IMR-90 (cell line): ENCODE measurements around the gene SSBP3. TPM values are rescaled to one million over a fixed set of nuclear protein-coding genes. Genes with fewer than 3 reads are reported as not detected.

Experiments
- ATAC-seq: fragments of 200-7000 bp; cut with Tn5 transposase; 2 replicates; pipeline ENCODE4 v1.9.1; 2020; ENCODE audit warnings: low read depth, mild to moderate bottlenecking, moderate library complexity
- BruUV-seq: library from RNA; stranded (reverse); fragments of 400-500 nt; replicated peaks from 2 replicates; lab custom pipeline; 2021; lab: Mats Ljungman, UMichigan
- CTCF ChIA-PET: fragments of 300-600 bp; formaldehyde crosslinking; extraction: SDS; loops from one replicate; lab custom pipeline; 2021; ENCODE audit warnings: antibody characterized with exemption; lab: Yijun Ruan, JAX
- POLR2A ChIA-PET: fragments of 300-600 bp; sonication (Branson Sonifier 250); formaldehyde crosslinking; loops from one replicate; lab custom pipeline; 2022; ENCODE audit warnings: antibody characterized with exemption; ENCODE audit not compliant: unreplicated experiment; lab: Charles Lee
- DNase-seq: peaks from one replicate; pipeline ENCODE4 v3.0.0; 2013
- H2AFZ ChIP-seq: replicated peaks from 2 replicates; pipeline ENCODE3; 2013; ENCODE audit warnings: low read length, mild to moderate bottlenecking; ENCODE audit not compliant: poor library complexity
- H2AK5ac ChIP-seq: 2 replicates; pipeline ENCODE4 v1.6.1; 2013; ENCODE audit warnings: low read depth, low read length, inconsistent platforms
- H2AK9ac ChIP-seq: replicated peaks from 2 replicates; pipeline ENCODE3; 2013; ENCODE audit warnings: mild to moderate bottlenecking, low read depth, low read length, moderate library complexity; ENCODE audit not compliant: poor library complexity
- H2BK120ac ChIP-seq: 2 replicates; pipeline ENCODE4 v1.6.1; 2013; ENCODE audit warnings: low read depth, low read length, inconsistent platforms
- H2BK15ac ChIP-seq: 3 replicates; pipeline ENCODE4 v1.6.1; 2013; ENCODE audit warnings: low read depth, low read length, inconsistent platforms
- H2BK20ac ChIP-seq: 2 replicates; pipeline ENCODE4 v1.6.1; 2013; ENCODE audit warnings: low read depth, mild to moderate bottlenecking, inconsistent platforms, low read length, moderate library complexity
- H2BK5ac ChIP-seq: 2 replicates; pipeline ENCODE4 v1.6.1; 2013; ENCODE audit warnings: mild to moderate bottlenecking, low read depth, low read length, inconsistent platforms; ENCODE audit not compliant: poor library complexity, severe bottlenecking
- H3K14ac ChIP-seq: replicated peaks from 2 replicates; pipeline ENCODE4 v1.6.1; 2013; ENCODE audit warnings: low read depth, low read length, inconsistent platforms
- H3K18ac ChIP-seq: 2 replicates; pipeline ENCODE4 v1.6.1; 2013; ENCODE audit warnings: low read depth, low read length, control low read depth
- H3K23ac ChIP-seq: 2 replicates; pipeline ENCODE4 v1.6.1; 2013; ENCODE audit warnings: low read depth, low read length, inconsistent platforms
- H3K27ac ChIP-seq: 2 replicates; pipeline ENCODE4 v1.5.1; 2013; ENCODE audit warnings: mild to moderate bottlenecking, control low read depth, low read length; ENCODE audit not compliant: insufficient read depth
- H3K27me3 ChIP-seq: 2 replicates; pipeline ENCODE4 v1.6.1; 2013; ENCODE audit warnings: low read length; ENCODE audit not compliant: control insufficient read depth, insufficient read depth
- H3K36me3 ChIP-seq: 2 replicates; pipeline ENCODE4 v1.6.1; 2013; ENCODE audit warnings: low read length, mixed read lengths; ENCODE audit not compliant: control insufficient read depth, insufficient read depth
- H3K4ac ChIP-seq: 2 replicates; pipeline ENCODE4 v1.6.1; 2013; ENCODE audit warnings: low read depth, low read length, inconsistent platforms
- H3K4me1 ChIP-seq: 2 replicates; pipeline ENCODE4 v1.6.1; 2013; ENCODE audit warnings: low read length, mixed read lengths; ENCODE audit not compliant: control insufficient read depth, insufficient read depth
- H3K4me2 ChIP-seq: 2 replicates; pipeline ENCODE4 v1.6.1; 2013; ENCODE audit warnings: low read depth, mild to moderate bottlenecking, control low read depth, low read length, moderate library complexity
- H3K4me3 ChIP-seq: 2 replicates; pipeline ENCODE4 v1.5.1; 2013; ENCODE audit warnings: low read depth, mild to moderate bottlenecking, control low read depth, low read length, moderate library complexity; ENCODE audit not compliant: insufficient read depth
- H3K56ac ChIP-seq: 2 replicates; pipeline ENCODE4 v1.6.1; 2013; ENCODE audit warnings: low read length, inconsistent platforms; ENCODE audit not compliant: insufficient read depth; ENCODE audit errors: extremely low read depth
- H3K79me1 ChIP-seq, 2 experiments: 2 replicates each; pipeline ENCODE4 v1.6.1; 2013; ENCODE audit warnings: low read length in 2 of 2, inconsistent platforms in 1 of 2, low read depth in 1 of 2
- H3K9ac ChIP-seq: 2 replicates; pipeline ENCODE4 v1.6.1; 2013; ENCODE audit warnings: low read depth, low read length, control low read depth
- H3K9me1 ChIP-seq: 2 replicates; pipeline ENCODE4 v1.6.1; 2013; ENCODE audit warnings: low read length, inconsistent platforms; ENCODE audit not compliant: insufficient read depth
- H3K9me3 ChIP-seq: 2 replicates; pipeline ENCODE4 v1.6.1; 2013; ENCODE audit warnings: low read length; ENCODE audit not compliant: control insufficient read depth, insufficient read depth
- H4K20me1 ChIP-seq: 2 replicates; pipeline ENCODE4 v1.6.1; 2013; ENCODE audit warnings: low read length, inconsistent platforms; ENCODE audit not compliant: insufficient read depth
- H4K5ac ChIP-seq: 2 replicates; pipeline ENCODE4 v1.6.1; 2013; ENCODE audit warnings: mild to moderate bottlenecking, low read depth, low read length, control low read depth
- H4K8ac ChIP-seq, 2 experiments: 2 replicates each; pipeline ENCODE4 v1.6.1; 2013; ENCODE audit warnings: low read depth in 2 of 2, low read length in 2 of 2, control low read depth in 1 of 2, inconsistent platforms in 1 of 2
- H4K91ac ChIP-seq: 2 replicates; pipeline ENCODE4 v1.6.1; 2013; ENCODE audit warnings: low read depth, low read length, inconsistent platforms; ENCODE audit not compliant: insufficient read depth
- BHLHE40 ChIP-seq: fragments of 150-350 bp; IDR thresholded peaks from 2 replicates; pipeline ENCODE4 v1.6.1; 2016; ENCODE audit warnings: mild to moderate bottlenecking, low read depth, low read length
- CEBPB ChIP-seq: IDR thresholded peaks from 2 replicates; pipeline ENCODE4 v1.6.1; 2012; ENCODE audit warnings: low read depth, low read length, improper control_type of control experiment
- CHD1 ChIP-seq: IDR thresholded peaks from 2 replicates; pipeline ENCODE4 v1.6.1; 2012; ENCODE audit warnings: low read depth, low read length, improper control_type of control experiment
- FOS ChIP-seq: fragments of 150-350 bp; IDR thresholded peaks from 2 replicates; pipeline ENCODE4 v1.6.1; 2016; ENCODE audit warnings: low read depth, low read length
- MAFK ChIP-seq: IDR thresholded peaks from 2 replicates; pipeline ENCODE4 v1.6.1; 2012; ENCODE audit warnings: low read depth, low read length, improper control_type of control experiment
- MAZ ChIP-seq: IDR thresholded peaks from 2 replicates; pipeline ENCODE4 v1.6.1; 2012; ENCODE audit warnings: low read depth, mild to moderate bottlenecking, low read length, improper control_type of control experiment, moderate library complexity, borderline replicate concordance
- MXI1 ChIP-seq: IDR thresholded peaks from 2 replicates; pipeline ENCODE4 v1.6.1; 2012; ENCODE audit warnings: low read depth, mild to moderate bottlenecking, low read length, moderate library complexity, borderline replicate concordance
- NFE2L2 ChIP-seq: fragments of 150-350 bp; IDR thresholded peaks from 2 replicates; pipeline ENCODE4 v1.6.1; 2016; ENCODE audit warnings: low read depth, mild to moderate bottlenecking, low read length
- POLR2A ChIP-seq: IDR thresholded peaks from 2 replicates; pipeline ENCODE4 v1.6.1; 2012; ENCODE audit warnings: mild to moderate bottlenecking, low read depth, low read length
- RAD21 ChIP-seq: IDR thresholded peaks from 2 replicates; pipeline ENCODE4 v1.6.1; 2012; ENCODE audit warnings: low read length, improper control_type of control experiment
- RCOR1 ChIP-seq: IDR thresholded peaks from 2 replicates; pipeline ENCODE4 v1.6.1; 2012; ENCODE audit warnings: mild to moderate bottlenecking, low read length, improper control_type of control experiment; ENCODE audit not compliant: insufficient replicate concordance
- RFX5 ChIP-seq: IDR thresholded peaks from 2 replicates; pipeline ENCODE4 v1.8.0; 2012; ENCODE audit warnings: low read depth, mild to moderate bottlenecking, low read length, moderate library complexity
- SMC3 ChIP-seq: fragments of 150-350 bp; IDR thresholded peaks from 2 replicates; pipeline ENCODE4 v1.6.1; 2016; ENCODE audit warnings: low read depth, mild to moderate bottlenecking, antibody characterized with exemption, low read length, moderate library complexity
- WGBS, 2 experiments: methylation state at CpG; one replicate each; pipeline versions ENCODE4 v1.1.5 to v1.1.7; 2013; ENCODE audit warnings: missing lambda C conversion rate in 2 of 2; ENCODE audit not compliant: insufficient read length in 1 of 2; ENCODE audit errors: extremely low coverage in 2 of 2; 5-methylcytosine and 5-hydroxymethylcytosine counted together
- dilution Hi-C: fragments of 300-500 bp; cut with HindIII; formaldehyde crosslinking; loops from one replicate; pipeline ENCODE4 v1.14.3; 2018; ENCODE audit warnings: low sequenced_read_pairs; ENCODE audit not compliant: unreplicated experiment
- in situ Hi-C: fragments of 300-500 bp; cut with MboI; formaldehyde crosslinking; loops from 3 replicates; pipeline ENCODE4 v1.14.3; 2019; ENCODE audit warnings: low sequenced_read_pairs, inconsistent platforms, mixed read lengths
- intact Hi-C: fragments of 100-400 bp; cut with micrococcal nuclease; formaldehyde crosslinking; loops from 2 replicates; pipeline ENCODE4 v1.10.0; 2022
- polyA plus RNA-seq, 3 experiments: library from polyadenylated mRNA; depleted of rRNA; stranded (reverse); fragments of >200 nt; gene quantifications; 2 replicates each; pipeline ENCODE4 v1.2.3, GENCODE V29; 2012; ENCODE audit warnings: low replicate concordance in 1 of 3
- total RNA-seq: library from RNA; depleted of rRNA; stranded (reverse); fragments of >200 nt; gene quantifications from 2 replicates; pipeline ENCODE4 v1.2.3, GENCODE V29; 2012
- TF ChIP-seq, protein P1 (sequence below): fragments of 150-350 bp; IDR thresholded peaks from 2 replicates; pipeline ENCODE4 v1.6.1; 2016; ENCODE audit warnings: low read depth, mild to moderate bottlenecking, low read length, moderate library complexity, borderline replicate concordance
- TF ChIP-seq, protein P2 (sequence below): conservative IDR thresholded peaks from 2 replicates; pipeline ENCODE4 v1.5.1; 2012; ENCODE audit warnings: mild to moderate bottlenecking, low read depth, low read length, improper control_type of control experiment

Gene SSBP3
- total and polyA plus RNA-seq, 2 of the 4 experiments (the other 2 are of a cell fraction) = 10.9 to 39.6 TPM

- in situ Hi-C loops (no loop called here), dilution Hi-C loops (no loop called here), intact Hi-C loops (no loop called here)
- CTCF ChIA-PET = no interaction called here
- no peak overlapping the region for H3K18ac ChIP-seq
- H3K79me1 ChIP-seq = peaks cover 43 to 84% of the 10 kb centered on the region in 2 experiments; a peak in 3 of 4 replicates
- H3K4me2 ChIP-seq = no peak overlapping the region
- H2BK120ac ChIP-seq = no peak overlapping the region
- no peak overlapping the region for H2BK5ac ChIP-seq
- no peak overlapping the region for H2AK5ac ChIP-seq
- H4K8ac ChIP-seq = no peak overlapping the region
- no peak for DNase-seq
- H3K4ac ChIP-seq = no peak overlapping the region
- peaks cover 13% of the 10 kb centered on the region for H3K9me1 ChIP-seq
- no TSS peak for BruUV-seq
- H2AK9ac ChIP-seq = no peak overlapping the region
- no peak overlapping the region for H3K23ac ChIP-seq
- no peak for ATAC-seq
- no peak overlapping the region for H4K91ac ChIP-seq
- H3K4me1 ChIP-seq = no peaks in the 10 kb centered on the region
- H3K27me3 ChIP-seq = no peaks in the 10 kb centered on the region
- 100% methylated on average over 1 of the region's 2 CpGs; no CpG with 5 or more reads in 1 of the 2 experiments for WGBS, 2 experiments
- H3K27ac ChIP-seq = no peak overlapping the region
- H2AFZ ChIP-seq = no peak overlapping the region
- H3K4me3 ChIP-seq = no peak overlapping the region
- no peak overlapping the region for H3K56ac ChIP-seq
- no peak overlapping the region for H4K5ac ChIP-seq
- TF ChIP-seq RCOR1 (no peak), RAD21 (no peak), POLR2A (no peak), CHD1 (no peak), BHLHE40 (no peak), RFX5 (no peak), FOS (no peak), MXI1 (no peak), MAFK (no peak), CEBPB (no peak), MAZ (no peak), SMC3 (no peak), NFE2L2 (no peak)
- TF ChIP-seq, protein P1, sequence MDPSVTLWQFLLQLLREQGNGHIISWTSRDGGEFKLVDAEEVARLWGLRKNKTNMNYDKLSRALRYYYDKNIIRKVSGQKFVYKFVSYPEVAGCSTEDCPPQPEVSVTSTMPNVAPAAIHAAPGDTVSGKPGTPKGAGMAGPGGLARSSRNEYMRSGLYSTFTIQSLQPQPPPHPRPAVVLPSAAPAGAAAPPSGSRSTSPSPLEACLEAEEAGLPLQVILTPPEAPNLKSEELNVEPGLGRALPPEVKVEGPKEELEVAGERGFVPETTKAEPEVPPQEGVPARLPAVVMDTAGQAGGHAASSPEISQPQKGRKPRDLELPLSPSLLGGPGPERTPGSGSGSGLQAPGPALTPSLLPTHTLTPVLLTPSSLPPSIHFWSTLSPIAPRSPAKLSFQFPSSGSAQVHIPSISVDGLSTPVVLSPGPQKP = no peak
- TF ChIP-seq, protein P2, sequence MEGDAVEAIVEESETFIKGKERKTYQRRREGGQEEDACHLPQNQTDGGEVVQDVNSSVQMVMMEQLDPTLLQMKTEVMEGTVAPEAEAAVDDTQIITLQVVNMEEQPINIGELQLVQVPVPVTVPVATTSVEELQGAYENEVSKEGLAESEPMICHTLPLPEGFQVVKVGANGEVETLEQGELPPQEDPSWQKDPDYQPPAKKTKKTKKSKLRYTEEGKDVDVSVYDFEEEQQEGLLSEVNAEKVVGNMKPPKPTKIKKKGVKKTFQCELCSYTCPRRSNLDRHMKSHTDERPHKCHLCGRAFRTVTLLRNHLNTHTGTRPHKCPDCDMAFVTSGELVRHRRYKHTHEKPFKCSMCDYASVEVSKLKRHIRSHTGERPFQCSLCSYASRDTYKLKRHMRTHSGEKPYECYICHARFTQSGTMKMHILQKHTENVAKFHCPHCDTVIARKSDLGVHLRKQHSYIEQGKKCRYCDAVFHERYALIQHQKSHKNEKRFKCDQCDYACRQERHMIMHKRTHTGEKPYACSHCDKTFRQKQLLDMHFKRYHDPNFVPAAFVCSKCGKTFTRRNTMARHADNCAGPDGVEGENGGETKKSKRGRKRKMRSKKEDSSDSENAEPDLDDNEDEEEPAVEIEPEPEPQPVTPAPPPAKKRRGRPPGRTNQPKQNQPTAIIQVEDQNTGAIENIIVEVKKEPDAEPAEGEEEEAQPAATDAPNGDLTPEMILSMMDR = no peak
- no peak overlapping the region for H2BK20ac ChIP-seq
- H3K36me3 ChIP-seq = peaks cover 8% of the 10 kb centered on the region; the same call in 1 of the 2 replicates
- no peaks in the 10 kb centered on the region for H3K9me3 ChIP-seq
- POLR2A ChIA-PET = no interaction called here
- no peak overlapping the region for H2BK15ac ChIP-seq
- H3K14ac ChIP-seq = no peak overlapping the region
- H3K9ac ChIP-seq = no peak overlapping the region
- peaks cover 27% of the 10 kb centered on the region for H4K20me1 ChIP-seq
Measured at GRCh38 chr1:54266195-54266594, 140.0 kb downstream of the SSBP3 start.
